ELF-1 (cell line): Measurements from ENCODE around the gene STYXL1.

Source experiments
- DNase-seq: peaks from one replicate; pipeline ENCODE4 v3.0.0-alpha.2; 2016; ENCODE audit warnings: low read depth, low spot score

STYXL1 gene

DNA sequence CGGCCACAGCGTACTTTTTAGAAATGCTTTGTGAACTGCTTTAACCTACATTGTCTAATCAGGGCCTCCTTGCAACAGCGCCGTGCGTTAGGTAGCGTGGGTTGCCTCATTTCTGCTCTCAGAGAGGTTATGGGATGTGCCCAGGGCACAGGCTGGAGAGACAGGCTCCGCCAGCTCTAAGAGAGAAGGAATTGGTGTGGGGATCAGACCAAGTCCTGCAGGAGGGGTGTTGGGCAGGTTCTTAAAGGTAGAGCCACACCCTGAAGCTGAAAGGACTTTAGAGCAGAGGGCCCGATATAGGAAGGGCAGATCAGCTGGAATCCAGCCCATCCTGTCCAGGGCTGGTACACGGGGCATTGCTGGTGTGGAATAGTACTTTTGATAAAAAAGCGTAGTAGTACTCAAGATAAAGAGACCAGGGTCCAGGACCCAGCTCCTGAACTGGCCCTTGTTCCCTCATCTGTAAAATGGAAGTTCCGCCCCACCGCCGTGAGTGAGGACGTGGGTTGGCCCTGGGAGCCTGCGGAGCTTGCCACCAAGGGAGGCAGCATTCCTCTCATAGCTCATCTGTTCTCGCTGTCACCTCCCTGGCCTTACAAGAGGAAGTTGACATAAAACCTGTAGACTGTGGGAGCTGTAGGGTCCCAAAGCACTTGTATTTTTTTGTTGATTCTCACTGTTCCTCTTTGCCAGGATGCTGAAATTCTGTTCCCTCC, 90.6 kb downstream of the STYXL1 start:
- peak; percentile 87 for DNase-seq

GRCh38 chr7:75955331-75955955, 92.4 kb downstream of the STYXL1 start:
- DNase-seq: no peak

- no peak for DNase-seq
Measured at GRCh38 chr7:75953931-75954330, 93.9 kb downstream of the STYXL1 start.

- DNase-seq: no peak
Measured at GRCh38 chr7:75953431-75953830, 94.4 kb downstream of the STYXL1 start.

DNA sequence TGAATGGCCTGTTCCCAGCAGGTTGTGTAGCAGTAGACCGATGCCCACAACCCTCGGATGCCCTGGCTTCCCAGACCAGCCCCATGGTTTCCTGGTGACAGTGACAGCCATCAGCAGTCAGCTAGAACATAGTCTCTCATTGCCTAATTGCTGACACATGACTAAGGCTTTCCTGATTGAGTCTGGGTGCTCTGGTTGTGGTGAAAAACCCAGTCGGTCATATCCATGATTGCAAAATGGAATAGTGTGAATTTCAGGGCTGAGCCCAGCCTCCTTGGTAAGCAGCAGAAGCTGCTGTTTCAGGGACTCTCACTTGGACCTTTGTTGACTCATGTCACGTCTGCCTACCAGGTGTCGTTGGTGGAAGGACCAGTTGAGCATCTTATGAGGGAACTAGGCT, 96.3 kb downstream of the STYXL1 start:
- DNase-seq: no peak

- no peak for DNase-seq
Measured at GRCh38 chr7:75950111-75950681, 97.6 kb downstream of the STYXL1 start.

GRCh38 chr7:75948179-75948578, 99.6 kb downstream of the STYXL1 start:
- DNase-seq: no peak
